K562 (cell line): ENCODE data around the gene GADD45B. TPM values are rescaled to one million over a fixed set of nuclear protein-coding genes. Genes with fewer than 3 reads are reported as not detected.

Experiments
- ARID4B ChIP-seq: sonication (generic); formaldehyde crosslinking; IDR thresholded peaks from 2 replicates; pipeline ENCODE4 v1.8.0; 2022; ENCODE audit warnings: mild to moderate bottlenecking, missing genetic modification reagents
- BRF1 ChIP-seq: IDR thresholded peaks from 3 replicates; pipeline ENCODE4 v1.6.1; 2011; ENCODE audit warnings: borderline replicate concordance, mild to moderate bottlenecking; ENCODE audit not compliant: insufficient read length; ENCODE audit errors: extremely low read depth
- CBX5 ChIP-seq: IDR thresholded peaks from 2 replicates; pipeline ENCODE4 v1.6.1; 2014; ENCODE audit warnings: low read depth, borderline replicate concordance
- CLOCK ChIP-seq: fragments of 250-450 bp; sonication (Bioruptor Pico); IDR thresholded peaks from 2 replicates; pipeline ENCODE4 v1.4.0; 2020; ENCODE audit warnings: mild to moderate bottlenecking, moderate library complexity, borderline replicate concordance
- FOXA3 ChIP-seq, 2 experiments: fragments of 450-650 bp in 1 of 2; sonication (generic) in 1 of 2; formaldehyde crosslinking; IDR thresholded peaks in 1 of 2; conservative IDR thresholded peaks in 1 of 2; 2 replicates each; pipeline versions ENCODE4 v1.4.0 to v1.8.0; 2020 to 2022; ENCODE audit warnings: mild to moderate bottlenecking in 2 of 2, missing genetic modification reagents in 1 of 2
- NFE2L1 ChIP-seq: fragments of 450-650 bp; IDR thresholded peaks from 2 replicates; pipeline ENCODE4 v1.6.1; 2016; ENCODE audit warnings: missing genetic modification characterization, low read depth, mild to moderate bottlenecking, missing compliant biosample characterization, moderate library complexity, borderline replicate concordance
- NFIX ChIP-seq: fragments of 250-450 bp; sonication (Bioruptor Pico); IDR thresholded peaks from 2 replicates; pipeline ENCODE4 v1.4.0; 2020; ENCODE audit warnings: low read depth, mild to moderate bottlenecking, moderate library complexity
- PHF21A ChIP-seq: fragments of 450-650 bp; IDR thresholded peaks from 2 replicates; pipeline ENCODE4 v1.6.1; 2017; ENCODE audit warnings: low read depth, borderline replicate concordance
- PTRF ChIP-seq: fragments of 450-650 bp; IDR thresholded peaks from 2 replicates; pipeline ENCODE4 v1.6.1; 2016; ENCODE audit warnings: mild to moderate bottlenecking, missing genetic modification characterization, missing compliant biosample characterization
- TFAP4 ChIP-seq: sonication (generic); formaldehyde crosslinking; IDR thresholded peaks from 2 replicates; pipeline ENCODE4 v1.8.0; 2022; ENCODE audit warnings: missing genetic modification reagents, mild to moderate bottlenecking, moderate library complexity, borderline replicate concordance
- TRIM28 ChIP-seq: fragments of 450-650 bp; IDR thresholded peaks from 2 replicates; pipeline ENCODE4 v1.6.1; 2017
- ZC3H4 ChIP-seq: sonication (generic); formaldehyde crosslinking; IDR thresholded peaks from 2 replicates; pipeline ENCODE4 v1.9.0; 2021; ENCODE audit warnings: missing genetic modification reagents, borderline replicate concordance
- ZFP36 ChIP-seq: fragments of 150-350 bp; IDR thresholded peaks from 2 replicates; pipeline ENCODE4 v1.6.1; 2018; ENCODE audit warnings: low read length, low read depth; ENCODE audit not compliant: partially characterized antibody
- ZKSCAN1 ChIP-seq: fragments of 150-350 bp; IDR thresholded peaks from 2 replicates; pipeline ENCODE4 v1.6.1; 2016; ENCODE audit warnings: low read depth, low read length
- ZNF3 ChIP-seq: fragments of 250-450 bp; sonication (Bioruptor Pico); IDR thresholded peaks from 2 replicates; pipeline ENCODE4 v1.5.0; 2021; ENCODE audit warnings: mild to moderate bottlenecking, moderate library complexity
- ZNF384 ChIP-seq: IDR thresholded peaks from 2 replicates; pipeline ENCODE4 v1.6.1; 2012; ENCODE audit warnings: low read depth, low read length, improper control_type of control experiment
- ZNF408 ChIP-seq: fragments of 250-450 bp; sonication (Bioruptor Pico); IDR thresholded peaks from 2 replicates; pipeline ENCODE4 v1.4.0; 2020; ENCODE audit warnings: low read depth, mild to moderate bottlenecking, moderate library complexity
- ZNF41 ChIP-seq: fragments of 250-450 bp; sonication (Bioruptor Pico); conservative IDR thresholded peaks from 2 replicates; pipeline ENCODE4 v1.4.0; 2020; ENCODE audit warnings: mild to moderate bottlenecking
- ZNF707 ChIP-seq: fragments of 250-450 bp; sonication (Bioruptor Pico); conservative IDR thresholded peaks from 2 replicates; pipeline ENCODE4 v1.8.0; 2022; ENCODE audit warnings: inconsistent platforms, mild to moderate bottlenecking, moderate library complexity
- ZNF766 ChIP-seq: fragments of 200-800 bp; sonication (Bioruptor generic); conservative IDR thresholded peaks from 2 replicates; pipeline ENCODE4 v1.6.1; 2016; ENCODE audit warnings: missing genetic modification characterization, missing compliant biosample characterization
- polyA plus RNA-seq, 8 experiments: library from polyadenylated mRNA; depleted of rRNA in 4 of 8; stranded (reverse) in 5 of 8; unstranded in 3 of 8; fragments of >200 nt; fragmentation: Nextera tagmentation in 2 of 8; fragmentation: Illumina TruSeq in 1 of 8; extraction: Ambion mirVana in 2 of 8; extraction: Trizol in 1 of 8; gene quantifications; 2 replicates each; pipeline versions ENCODE4 v1.2.1 to v1.2.3, GENCODE V29; 2011 to 2014; ENCODE audit warnings: inconsistent platforms in 1 of 8, missing spikeins in 1 of 8
- total RNA-seq, 7 experiments: library from RNA; depleted of rRNA in 6 of 7; stranded (reverse); fragments of >200 nt in 6 of 7; fragmentation: Illumina TruSeq in 2 of 7; extraction: Trizol in 2 of 7; gene quantifications; 2 replicates each; pipeline versions ENCODE4 v1.2.1 to v1.2.3, GENCODE V29; 2011 to 2021; ENCODE audit warnings: low replicate concordance in 1 of 7

The GADD45B gene
- total and polyA plus RNA-seq, 9 of the 15 experiments (the other 6 are each of a cell fraction or from before 2014, with no cell fraction given) = 0.06 to 4.1 (median 2.1) TPM

- TF ChIP-seq ZNF408 (no peak), PTRF (tag) (no peak), ZNF766 (CRISPR knock-in tag) (no peak), ZC3H4 (CRISPR knock-in tag) (no peak), BRF1 (no peak), ZNF384 (peak; percentile 92), ARID4B (CRISPR knock-in tag) (no peak; the same call in 1 of the 2 replicates), ZFP36 (peak; percentile 3), TRIM28 (no peak), TFAP4 (CRISPR knock-in tag) (peak; percentile 44; the same call in 1 of the 2 replicates), FOXA3 (CRISPR knock-in tag; conservative IDR thresholded peaks at IDR 0.05 in 1 of 2, IDR thresholded peaks at IDR 0.05 in 1 of 2) (no peak), CLOCK (CRISPR knock-in tag) (no peak), PHF21A (no peak), NFIX (CRISPR knock-in tag) (no peak), CBX5 (no peak), ZNF41 (CRISPR knock-in tag) (no peak), ZKSCAN1 (no peak), NFE2L1 (tag) (no peak), ZNF3 (CRISPR knock-in tag) (no peak), ZNF707 (CRISPR knock-in tag) (no peak)
Observed at GRCh38 chr19:2475702-2476450, at the start of gene GADD45B (continued).
